ENCODE results near the gene DNAJC15.

- TF ChIP-seq CTCF (optimal IDR thresholded peaks at IDR 0.05 in 1 of 3, IDR thresholded peaks at IDR 0.05 in 1 of 3, conservative IDR thresholded peaks at IDR 0.05 in 1 of 3; ENCODE audit: extremely low read depth in 1 of 3, insufficient read depth in 2 of 3, low read length in 3 of 3) (no peak), EZH2 (IDR thresholded peaks at IDR 0.05; ENCODE audit: low read length) (no peak)
Measured at GRCh38 chr13:42984691-42985090, 38.7 kb upstream of the DNAJC15 start.

Measured in keratinocyte (primary cell).